Measurements from ENCODE around the gene PSMB5. TPM values are rescaled to one million over a fixed set of nuclear protein-coding genes. Genes with fewer than 3 reads are reported as not detected.

The PSMB5 gene
- total and polyA plus RNA-seq, 9 donors, result 65.3 to 144 (median 79.9) TPM

DNA sequence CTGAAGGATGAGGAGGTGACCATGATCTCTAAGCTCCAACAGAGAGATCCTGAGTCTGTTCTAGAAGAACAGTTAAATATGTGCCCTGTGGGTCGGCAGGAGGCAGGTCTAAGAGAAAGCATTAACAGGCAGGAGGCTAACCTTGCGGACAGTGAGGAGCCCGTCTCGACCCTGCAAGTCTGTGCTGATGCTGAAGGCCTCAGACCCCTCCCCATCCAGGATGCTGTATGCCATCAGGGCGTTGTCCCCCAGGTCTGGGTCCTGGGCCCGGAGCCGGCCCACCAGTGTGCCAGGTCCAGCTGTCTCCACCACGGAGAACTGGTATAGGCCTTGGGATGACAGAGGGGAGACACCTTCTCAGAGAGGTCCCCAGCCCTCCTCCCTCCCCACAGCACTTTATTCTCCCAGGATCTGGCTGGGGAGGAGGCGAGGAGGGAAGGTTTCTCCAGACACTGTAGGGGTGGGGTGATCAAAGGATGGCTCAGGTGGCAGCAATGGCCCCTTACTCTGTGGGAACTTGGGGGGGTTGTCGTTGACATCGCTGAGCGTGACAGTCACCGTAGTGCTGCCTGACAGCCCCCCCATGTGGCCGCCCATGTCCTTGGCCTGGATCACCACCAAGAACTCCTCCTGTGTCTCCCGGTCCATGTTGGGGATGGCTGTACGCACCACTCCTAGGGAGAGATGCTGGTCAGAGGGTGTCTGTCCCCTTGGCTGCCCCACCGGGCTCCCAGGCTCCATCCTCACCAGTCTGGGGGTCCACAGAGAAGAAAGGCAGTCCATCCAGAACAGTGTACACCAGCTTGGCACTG, 19.5 kb upstream of the PSMB5 start:
- Histone ChIP-seq H3K9me3 (no peaks in the 10 kb centered on the region), H3K27me3 (no peaks in the 10 kb centered on the region), H3K4me3 (no peak overlapping the region), H3K4me1 (ENCODE audit: insufficient read depth) (no peaks in the 10 kb centered on the region), H3K27ac (no peak overlapping the region), H3K36me3 (no peaks in the 10 kb centered on the region)
- 81 to 84% (median 81%) methylated on average over 16 to 17 of the region's 17 CpGs for WGBS, 3 donors
- TF ChIP-seq, protein P1, sequence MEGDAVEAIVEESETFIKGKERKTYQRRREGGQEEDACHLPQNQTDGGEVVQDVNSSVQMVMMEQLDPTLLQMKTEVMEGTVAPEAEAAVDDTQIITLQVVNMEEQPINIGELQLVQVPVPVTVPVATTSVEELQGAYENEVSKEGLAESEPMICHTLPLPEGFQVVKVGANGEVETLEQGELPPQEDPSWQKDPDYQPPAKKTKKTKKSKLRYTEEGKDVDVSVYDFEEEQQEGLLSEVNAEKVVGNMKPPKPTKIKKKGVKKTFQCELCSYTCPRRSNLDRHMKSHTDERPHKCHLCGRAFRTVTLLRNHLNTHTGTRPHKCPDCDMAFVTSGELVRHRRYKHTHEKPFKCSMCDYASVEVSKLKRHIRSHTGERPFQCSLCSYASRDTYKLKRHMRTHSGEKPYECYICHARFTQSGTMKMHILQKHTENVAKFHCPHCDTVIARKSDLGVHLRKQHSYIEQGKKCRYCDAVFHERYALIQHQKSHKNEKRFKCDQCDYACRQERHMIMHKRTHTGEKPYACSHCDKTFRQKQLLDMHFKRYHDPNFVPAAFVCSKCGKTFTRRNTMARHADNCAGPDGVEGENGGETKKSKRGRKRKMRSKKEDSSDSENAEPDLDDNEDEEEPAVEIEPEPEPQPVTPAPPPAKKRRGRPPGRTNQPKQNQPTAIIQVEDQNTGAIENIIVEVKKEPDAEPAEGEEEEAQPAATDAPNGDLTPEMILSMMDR (IDR thresholded peaks at IDR 0.05), result no peak
- TF ChIP-seq EP300 (IDR thresholded peaks at IDR 0.05) (no peak), POLR2A (IDR thresholded peaks at IDR 0.05) (no peak)
- intact Hi-C loops (cut with DNase I), result loop anchor here in 1 of 4 donors (5.0 kb wide), 1 partner anchor 57 kb away; no protein-coding TSS in a partner anchor
- peak in 2 of 5 donors; percentile 25 to 40 for DNase-seq

GRCh38 chr14:23053426-23053825, 18.7 kb upstream of the PSMB5 start:
- WGBS, 3 donors, result 94 to 96% (median 96%) methylated on average over 10 of the region's 10 CpGs

GRCh38 chr14:23052671-23053070, 18.0 kb upstream of the PSMB5 start:
- H3K27ac ChIP-seq, result no peak overlapping the region
- TF ChIP-seq EP300 (IDR thresholded peaks at IDR 0.05) (no peak), POLR2A (IDR thresholded peaks at IDR 0.05) (no peak)
- TF ChIP-seq, protein P1 (IDR thresholded peaks at IDR 0.05), result no peak
- no peaks in the 10 kb centered on the region for H3K4me1 ChIP-seq (ENCODE audit: insufficient read depth)
- H3K9me3 ChIP-seq, result no peaks in the 10 kb centered on the region
- H3K36me3 ChIP-seq, result no peaks in the 10 kb centered on the region
- DNase-seq, result peak in 1 of 5 donors; percentile 4
- H3K4me3 ChIP-seq, result no peak overlapping the region
- no peaks in the 10 kb centered on the region for H3K27me3 ChIP-seq
- intact Hi-C loops (cut with DNase I), result loop anchor here in 1 of 4 donors (5.0 kb wide), 1 partner anchor 55 kb away; no protein-coding TSS in a partner anchor
- WGBS, 3 donors, result 63 to 70% (median 68%) methylated on average over 3 of the region's 3 CpGs

More at GRCh38 chr14:23053426-23053825, 18.7 kb upstream of the PSMB5 start:
- peak in 1 of 5 donors; percentile 29 for DNase-seq
- H3K27me3 ChIP-seq, result no peaks in the 10 kb centered on the region
- H3K36me3 ChIP-seq, result no peaks in the 10 kb centered on the region
- no peaks in the 10 kb centered on the region for H3K4me1 ChIP-seq (ENCODE audit: insufficient read depth)
- TF ChIP-seq POLR2A (IDR thresholded peaks at IDR 0.05) (no peak), EP300 (IDR thresholded peaks at IDR 0.05) (no peak)
- TF ChIP-seq, protein P1 (IDR thresholded peaks at IDR 0.05), result no peak
- no peaks in the 10 kb centered on the region for H3K9me3 ChIP-seq
- H3K4me3 ChIP-seq, result no peak overlapping the region
- intact Hi-C loops (cut with DNase I), result loop anchor here in 1 of 4 donors (5.0 kb wide), 1 partner anchor 56 kb away; no protein-coding TSS in a partner anchor
- H3K27ac ChIP-seq, result no peak overlapping the region

DNA sequence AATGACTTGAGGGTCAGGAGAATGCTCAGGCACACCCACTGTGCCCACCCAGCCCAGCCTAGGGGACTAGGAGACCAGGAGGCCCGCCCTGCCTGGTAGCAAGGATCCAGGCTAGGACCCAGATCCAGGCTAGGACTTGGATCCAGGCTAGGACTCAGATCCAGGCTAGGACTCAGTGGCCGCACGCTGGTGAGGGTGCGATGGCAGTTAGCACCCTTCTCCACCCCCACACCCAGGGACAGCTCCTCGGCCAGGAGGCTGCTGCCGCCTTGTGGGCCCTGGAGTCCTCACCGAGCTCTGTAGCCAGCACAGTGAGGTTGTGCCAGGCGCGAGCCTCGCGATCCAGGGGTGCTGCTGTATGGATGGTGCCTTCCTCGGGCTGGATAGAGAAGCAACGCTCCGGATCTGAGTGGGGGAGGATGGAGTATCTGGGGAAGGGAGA, 17.5 kb upstream of the PSMB5 start:
- H3K4me3 ChIP-seq, result no peak overlapping the region
- no peaks in the 10 kb centered on the region for H3K27me3 ChIP-seq
- no peaks in the 10 kb centered on the region for H3K36me3 ChIP-seq
- DNase-seq, result peak in 2 of 5 donors; percentile 25 to 31
- no peak overlapping the region for H3K27ac ChIP-seq
- no peak for TF ChIP-seq POLR2A (IDR thresholded peaks at IDR 0.05)
- TF ChIP-seq EP300 (IDR thresholded peaks at IDR 0.05), result no peak
- TF ChIP-seq, protein P1 (IDR thresholded peaks at IDR 0.05), result no peak
- WGBS, 3 donors, result 63 to 70% (median 63%) methylated on average over 14 of the region's 14 CpGs
- intact Hi-C loops (cut with DNase I), result loop anchor here in 1 of 4 donors (5.0 kb wide), 1 partner anchor 55 kb away; no protein-coding TSS in a partner anchor
- H3K9me3 ChIP-seq, result no peaks in the 10 kb centered on the region
- H3K4me1 ChIP-seq (ENCODE audit: insufficient read depth), result no peaks in the 10 kb centered on the region
